BLaER1 (cell line): ENCODE results near the gene ERMARD.

ENCODE experiments used
- H3K27ac ChIP-seq: shearing (Covaris generic); formaldehyde crosslinking; 2 replicates; pipeline ENCODE4 v1.8.1; 2022
- H3K27me3 ChIP-seq: shearing (Covaris generic); formaldehyde crosslinking; 2 replicates; pipeline ENCODE4 v1.8.1; 2022
- H3K36me3 ChIP-seq: shearing (Covaris generic); formaldehyde crosslinking; 2 replicates; pipeline ENCODE4 v1.8.1; 2022
- H3K4me1 ChIP-seq: shearing (Covaris generic); formaldehyde crosslinking; 2 replicates; pipeline ENCODE4 v1.8.1; 2022
- H3K4me2 ChIP-seq: shearing (Covaris generic); formaldehyde crosslinking; 2 replicates; pipeline ENCODE4 v1.8.1; 2022
- H3K4me3 ChIP-seq: shearing (Covaris generic); formaldehyde crosslinking; 2 replicates; pipeline ENCODE4 v1.8.1; 2022
- H3K9ac ChIP-seq: shearing (Covaris generic); formaldehyde crosslinking; 2 replicates; pipeline ENCODE4 v1.8.1; 2022
- H3K9me3 ChIP-seq: shearing (Covaris generic); formaldehyde crosslinking; 2 replicates; pipeline ENCODE4 v1.8.1; 2022
- H4K20me1 ChIP-seq: shearing (Covaris generic); formaldehyde crosslinking; 2 replicates; pipeline ENCODE4 v1.8.1; 2022
- Cebpa-rat ChIP-seq: shearing (Covaris generic); IDR thresholded peaks from 2 replicates; pipeline ENCODE4 v1.8.1; 2022

The ERMARD gene

GRCh38 chr6:169766232-169766631, 14.8 kb downstream of the ERMARD start:
- Histone ChIP-seq H4K20me1 (no peaks in the 10 kb centered on the region), H3K9ac (no peak overlapping the region), H3K27me3 (no peaks in the 10 kb centered on the region), H3K27ac (no peak overlapping the region), H3K36me3 (peaks cover 81% of the 10 kb centered on the region), H3K9me3 (no peaks in the 10 kb centered on the region), H3K4me2 (no peak overlapping the region), H3K4me3 (no peak overlapping the region), H3K4me1 (no peaks in the 10 kb centered on the region)
- TF ChIP-seq Cebpa-rat, result no peak

GRCh38 chr6:169766921-169767736, 15.7 kb downstream of the ERMARD start:
- H3K4me1 ChIP-seq, result no peaks in the 10 kb centered on the region
- H3K9ac ChIP-seq, result no peak overlapping the region
- H3K27ac ChIP-seq, result no peak overlapping the region
- H4K20me1 ChIP-seq, result no peaks in the 10 kb centered on the region
- H3K4me2 ChIP-seq, result no peak overlapping the region
- no peaks in the 10 kb centered on the region for H3K27me3 ChIP-seq
- TF ChIP-seq Cebpa-rat, result no peak
- H3K36me3 ChIP-seq, result peaks cover 81% of the 10 kb centered on the region
- H3K9me3 ChIP-seq, result no peaks in the 10 kb centered on the region
- H3K4me3 ChIP-seq, result no peak overlapping the region

GRCh38 chr6:169774347-169774746, 22.9 kb downstream of the ERMARD start:
- H3K36me3 ChIP-seq, result peaks cover 68% of the 10 kb centered on the region

GRCh38 chr6:169775321-169775720, 23.9 kb downstream of the ERMARD start:
- Histone ChIP-seq H3K27me3 (no peaks in the 10 kb centered on the region; the same call in 1 of the 2 replicates), H3K27ac (no peak overlapping the region), H3K4me1 (no peaks in the 10 kb centered on the region), H3K4me2 (no peak overlapping the region), H3K36me3 (peaks cover 72% of the 10 kb centered on the region), H4K20me1 (no peaks in the 10 kb centered on the region), H3K9ac (no peak overlapping the region), H3K9me3 (no peaks in the 10 kb centered on the region), H3K4me3 (no peak overlapping the region)
- no peak for TF ChIP-seq Cebpa-rat

More at GRCh38 chr6:169774347-169774746, 22.9 kb downstream of the ERMARD start:
- Histone ChIP-seq H3K4me1 (no peaks in the 10 kb centered on the region), H3K4me3 (no peak overlapping the region), H3K27me3 (no peaks in the 10 kb centered on the region; the same call in 1 of the 2 replicates), H3K4me2 (no peak overlapping the region), H4K20me1 (no peaks in the 10 kb centered on the region), H3K27ac (no peak overlapping the region), H3K9me3 (no peaks in the 10 kb centered on the region), H3K9ac (no peak overlapping the region)
- TF ChIP-seq Cebpa-rat, result no peak

- Histone ChIP-seq H3K4me2 (no peak overlapping the region), H3K36me3 (peaks cover 79% of the 10 kb centered on the region), H3K9me3 (peaks cover 3% of the 10 kb centered on the region; the same call in 1 of the 2 replicates), H3K4me1 (no peaks in the 10 kb centered on the region), H3K27ac (no peak overlapping the region), H3K9ac (no peak overlapping the region), H4K20me1 (no peaks in the 10 kb centered on the region), H3K27me3 (no peaks in the 10 kb centered on the region; the same call in 1 of the 2 replicates), H3K4me3 (no peak overlapping the region)
- no peak for TF ChIP-seq Cebpa-rat
Observed at GRCh38 chr6:169776379-169776778, 25.0 kb downstream of the ERMARD start.

GRCh38 chr6:169777896-169778295, 26.5 kb downstream of the ERMARD start:
- H4K20me1 ChIP-seq, result no peaks in the 10 kb centered on the region
- no peak for TF ChIP-seq Cebpa-rat
- H3K27me3 ChIP-seq, result no peaks in the 10 kb centered on the region; the same call in 1 of the 2 replicates
- H3K9me3 ChIP-seq, result peaks cover 10% of the 10 kb centered on the region; the same call in 1 of the 2 replicates
- H3K9ac ChIP-seq, result no peak overlapping the region
- no peaks in the 10 kb centered on the region for H3K4me1 ChIP-seq
- peaks cover 75% of the 10 kb centered on the region for H3K36me3 ChIP-seq
- no peak overlapping the region for H3K4me2 ChIP-seq
- no peak overlapping the region for H3K27ac ChIP-seq
- no peak overlapping the region for H3K4me3 ChIP-seq

GRCh38 chr6:169778646-169779045, 27.2 kb downstream of the ERMARD start:
- no peaks in the 10 kb centered on the region; the same call in 1 of the 2 replicates for H3K27me3 ChIP-seq
- H3K4me3 ChIP-seq, result no peak overlapping the region
- no peak overlapping the region for H3K9ac ChIP-seq
- no peak for TF ChIP-seq Cebpa-rat
- no peak overlapping the region for H3K27ac ChIP-seq
- H4K20me1 ChIP-seq, result no peaks in the 10 kb centered on the region
- H3K9me3 ChIP-seq, result peaks cover 13% of the 10 kb centered on the region; the same call in 1 of the 2 replicates
- peaks cover 76% of the 10 kb centered on the region for H3K36me3 ChIP-seq
- no peak overlapping the region for H3K4me2 ChIP-seq
- no peaks in the 10 kb centered on the region for H3K4me1 ChIP-seq

GRCh38 chr6:169779092-169779815, 27.8 kb downstream of the ERMARD start:
- Histone ChIP-seq H4K20me1 (no peaks in the 10 kb centered on the region), H3K27ac (no peak overlapping the region), H3K9ac (no peak overlapping the region), H3K36me3 (peaks cover 79% of the 10 kb centered on the region), H3K27me3 (no peaks in the 10 kb centered on the region; the same call in 1 of the 2 replicates), H3K4me3 (no peak overlapping the region), H3K9me3 (peaks cover 13% of the 10 kb centered on the region; the same call in 1 of the 2 replicates), H3K4me1 (no peaks in the 10 kb centered on the region), H3K4me2 (no peak overlapping the region)
- no peak for TF ChIP-seq Cebpa-rat

GRCh38 chr6:169779896-169780295, 28.5 kb downstream of the ERMARD start:
- H3K9me3 ChIP-seq, result peaks cover 13% of the 10 kb centered on the region; the same call in 1 of the 2 replicates
- H3K4me1 ChIP-seq, result no peaks in the 10 kb centered on the region
- H3K4me3 ChIP-seq, result no peak overlapping the region
- TF ChIP-seq Cebpa-rat, result no peak
- no peak overlapping the region for H3K4me2 ChIP-seq
- H4K20me1 ChIP-seq, result no peaks in the 10 kb centered on the region
- no peak overlapping the region for H3K9ac ChIP-seq
- peaks cover 81% of the 10 kb centered on the region for H3K36me3 ChIP-seq
- H3K27ac ChIP-seq, result no peak overlapping the region
- no peaks in the 10 kb centered on the region; the same call in 1 of the 2 replicates for H3K27me3 ChIP-seq
